ENCODE results near the gene RNU11. TPM values are rescaled to one million over a fixed set of nuclear protein-coding genes. Genes with fewer than 3 reads are reported as not detected.
"Not testable (repeated sequence)": the region's sequence is repeated elsewhere in the genome, so short reads cannot be mapped to it uniquely, and the experiment has no call there.

The RNU11 gene
- not detected for polyA plus RNA-seq (2013, experiment 1 of 2; ENCODE audit: insufficient read length)
- polyA plus RNA-seq (2013, experiment 2 of 2; ENCODE audit: insufficient read length), result not detected

- DNase-seq, result peak; percentile 99
Observed at GRCh38 chr1:28648474-28649198, at the start of gene RNU11. Gene RNU11, plus strand, starts transcription at chr1:28648600.

- peak; percentile 94 for DNase-seq
Observed at GRCh38 chr1:28601696-28602095, 46.7 kb upstream of the RNU11 start.

- peak; percentile 83 for DNase-seq
Observed at GRCh38 chr1:28602536-28603439, 45.6 kb upstream of the RNU11 start.

GRCh38 chr1:28604411-28604810 is 44.0 kb upstream of the RNU11 start:
- no peak for DNase-seq

GRCh38 chr1:28604962-28605361 is 43.4 kb upstream of the RNU11 start:
- no peak for DNase-seq

- no peak for DNase-seq
Observed at GRCh38 chr1:28606771-28607170, 41.6 kb upstream of the RNU11 start.

- no peak for DNase-seq
Observed at GRCh38 chr1:28613175-28613574, 35.2 kb upstream of the RNU11 start.

- no peak for DNase-seq
Observed at GRCh38 chr1:28631713-28632112, 16.7 kb upstream of the RNU11 start.

- no peak for DNase-seq
Observed at GRCh38 chr1:28632560-28632959, 15.8 kb upstream of the RNU11 start.

GRCh38 chr1:28640766-28641165 is 7.6 kb upstream of the RNU11 start:
- DNase-seq, result peak; percentile 9

- peak; percentile 16 for DNase-seq
Observed at GRCh38 chr1:28642056-28642846, 6.1 kb upstream of the RNU11 start.

GRCh38 chr1:28642847-28643635 is 5.4 kb upstream of the RNU11 start, which contains the start of gene TAF12:
Gene TAF12, minus strand, starts transcription at chr1:28643067. Its CDS starts 20,986 bp downstream, at chr1:28622081.
- peak; percentile 96 for DNase-seq

GRCh38 chr1:28644494-28644893 is 3.9 kb upstream of the RNU11 start:
- DNase-seq, result no peak

GRCh38 chr1:28645406-28645805 is 3.0 kb upstream of the RNU11 start:
- DNase-seq, result not testable (repeated sequence)

GRCh38 chr1:28646040-28646439 is 2.4 kb upstream of the RNU11 start:
- no peak for DNase-seq

GRCh38 chr1:28648008-28648473 is 359 bp upstream of the RNU11 start:
- DNase-seq, result peak; percentile 94

- DNase-seq, result not testable (repeated sequence)
Observed at GRCh38 chr1:28653063-28653462, 4.7 kb downstream of the RNU11 start.

- DNase-seq, result peak; percentile 27
Observed at GRCh38 chr1:28653870-28654269, 5.5 kb downstream of the RNU11 start.

- not testable (repeated sequence) for DNase-seq
Observed at GRCh38 chr1:28655448-28656311, 7.3 kb downstream of the RNU11 start.

- no peak for DNase-seq
Observed at GRCh38 chr1:28656335-28656734, 7.9 kb downstream of the RNU11 start.
